ENCODE data around the gene MAK.

- TF ChIP-seq CTCF (IDR thresholded peaks at IDR 0.05) (no peak), POLR2A (IDR thresholded peaks at IDR 0.05) (no peak)
Observed at GRCh38 chr6:10831609-10832008, 6.7 kb downstream of the MAK start.

Data from testis (tissue), 2 donors.